SHP77 treated with DMSO at 0.1 percent for 48 hours (cell line): ENCODE measurements around the gene FASTKD2.
A peak's percentile ranks its signal among the peaks of the same experiment; 100 is the strongest.
"Not testable (repeated sequence)": the region's sequence is repeated elsewhere in the genome, so short reads cannot be mapped to it uniquely, and the experiment has no call there.

Experiments
- DNase-seq: peaks from one replicate; lab custom pipeline; 2025; lab: John Stamatoyannopoulos, UW

The FASTKD2 gene

DNA sequence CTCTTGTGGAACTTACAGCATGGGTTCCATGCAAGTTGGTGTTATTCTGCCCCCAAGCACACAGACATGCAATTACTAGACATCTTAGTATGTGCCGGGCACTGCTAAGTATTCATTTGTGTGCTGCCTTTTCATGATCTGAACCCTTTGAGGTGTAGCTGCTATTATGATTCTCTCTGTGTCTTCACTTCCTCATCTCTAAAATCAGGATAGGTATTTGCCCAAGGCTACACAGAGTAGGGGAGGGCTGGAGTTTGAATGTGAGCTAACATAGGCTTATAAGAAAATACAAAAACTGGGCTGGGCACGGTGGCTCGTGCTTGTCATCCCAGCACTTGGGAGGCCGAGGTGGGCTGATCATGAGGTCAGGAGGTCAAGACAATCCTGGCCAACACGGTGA lies 27.2 kb downstream of the FASTKD2 start:
- DNase-seq: no peak

DNA sequence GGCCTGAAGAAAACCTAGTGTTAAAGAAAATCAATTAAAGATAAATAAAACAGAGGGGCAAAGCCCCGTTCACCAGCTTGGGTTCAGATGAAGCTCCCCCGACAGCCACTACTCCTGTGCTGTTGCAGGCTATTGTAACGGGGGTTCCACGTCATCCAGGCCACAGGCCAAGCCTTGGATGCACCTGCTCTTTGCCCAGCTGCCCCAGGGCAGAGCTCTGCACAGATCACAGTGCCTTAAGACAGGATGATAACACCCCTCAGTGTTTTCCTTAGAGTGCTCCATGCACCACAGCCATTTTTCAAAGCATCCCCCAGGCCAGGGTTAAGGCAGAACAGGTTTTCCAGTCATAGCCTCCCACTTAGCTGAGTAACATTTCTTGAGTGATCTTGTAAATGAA lies 32.0 kb downstream of the FASTKD2 start:
- peak; percentile 23 for DNase-seq

DNA sequence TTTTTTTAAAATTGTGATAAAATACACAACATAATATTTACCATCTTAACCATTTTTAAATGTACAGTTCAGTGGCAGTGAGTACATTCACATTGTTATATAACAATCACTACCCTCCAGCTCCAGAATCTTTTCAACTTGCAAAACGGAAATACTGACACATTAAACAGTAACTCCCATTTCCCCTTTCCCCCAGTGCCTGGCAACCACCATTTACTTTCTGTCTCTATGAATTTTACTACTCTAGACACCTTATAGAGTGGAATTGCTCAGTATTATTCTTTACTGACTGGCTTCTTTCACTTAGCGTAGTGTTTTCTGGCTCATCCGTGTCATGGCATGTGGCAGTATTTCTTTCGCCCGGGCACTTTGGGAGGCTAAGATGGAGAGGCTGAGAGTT lies 32.6 kb downstream of the FASTKD2 start:
- DNase-seq: no peak

DNA sequence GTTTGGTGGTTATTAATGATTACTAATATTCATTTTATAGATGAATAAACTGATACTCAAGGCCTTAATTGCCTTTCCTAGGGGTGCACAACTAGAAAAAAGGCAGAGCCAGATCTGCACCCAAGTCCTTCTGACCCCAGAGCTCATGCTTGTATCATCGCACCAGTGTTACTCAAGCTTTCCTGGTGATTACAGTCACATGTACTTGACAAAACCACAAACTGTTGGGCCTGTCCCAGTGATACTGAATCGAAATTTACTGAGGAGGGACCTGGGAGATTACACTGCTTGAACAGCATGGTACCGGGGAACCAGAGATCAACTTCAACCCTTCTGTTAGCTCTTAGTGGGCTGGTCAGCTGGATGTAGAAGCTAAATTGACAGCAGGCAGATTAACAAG lies 33.7 kb downstream of the FASTKD2 start:
- DNase-seq: no peak

DNA sequence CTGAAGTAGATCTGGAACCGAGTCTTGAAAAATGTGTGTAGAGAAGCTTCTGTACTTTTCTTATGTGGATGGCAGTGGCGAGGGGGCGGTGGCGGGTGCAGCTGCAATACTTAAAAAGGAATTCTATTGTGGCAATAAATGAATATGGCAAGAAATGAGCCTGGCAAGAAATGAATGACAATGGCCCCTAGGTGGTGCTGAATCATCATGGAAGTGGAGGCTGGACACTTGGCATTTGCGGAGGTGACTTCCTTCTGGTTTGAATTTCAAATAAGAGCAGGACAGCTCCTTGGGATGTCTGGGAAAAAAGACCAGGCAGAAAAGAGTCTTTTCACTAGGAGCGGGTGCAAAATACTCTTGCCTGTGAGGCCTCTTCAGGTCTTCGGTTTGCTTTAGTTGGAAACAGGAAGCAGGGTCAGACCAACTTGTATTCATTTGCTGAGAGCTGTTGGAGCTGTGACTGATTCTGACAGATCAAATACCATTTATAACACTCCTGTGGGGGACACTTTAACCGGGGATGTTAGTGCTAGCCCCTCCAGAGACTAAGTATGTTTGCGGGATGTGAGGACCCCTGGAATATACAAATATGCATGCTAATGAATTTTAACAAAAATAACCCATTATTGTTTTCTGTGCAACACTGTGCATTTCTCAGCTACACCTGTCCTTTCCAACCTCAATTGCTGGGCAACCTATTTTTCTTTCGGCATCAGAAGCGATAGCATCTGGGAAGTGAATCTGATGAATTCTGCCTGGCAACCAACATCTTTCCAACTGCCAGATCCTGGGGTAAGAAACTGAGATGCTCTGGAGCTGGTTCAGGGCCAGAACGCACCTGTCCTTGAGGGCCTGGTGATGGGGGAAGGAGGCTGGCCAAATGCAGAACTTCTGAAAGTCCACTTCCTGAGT lies 35.4 kb downstream of the FASTKD2 start:
- peak; percentile 52 for DNase-seq

DNA sequence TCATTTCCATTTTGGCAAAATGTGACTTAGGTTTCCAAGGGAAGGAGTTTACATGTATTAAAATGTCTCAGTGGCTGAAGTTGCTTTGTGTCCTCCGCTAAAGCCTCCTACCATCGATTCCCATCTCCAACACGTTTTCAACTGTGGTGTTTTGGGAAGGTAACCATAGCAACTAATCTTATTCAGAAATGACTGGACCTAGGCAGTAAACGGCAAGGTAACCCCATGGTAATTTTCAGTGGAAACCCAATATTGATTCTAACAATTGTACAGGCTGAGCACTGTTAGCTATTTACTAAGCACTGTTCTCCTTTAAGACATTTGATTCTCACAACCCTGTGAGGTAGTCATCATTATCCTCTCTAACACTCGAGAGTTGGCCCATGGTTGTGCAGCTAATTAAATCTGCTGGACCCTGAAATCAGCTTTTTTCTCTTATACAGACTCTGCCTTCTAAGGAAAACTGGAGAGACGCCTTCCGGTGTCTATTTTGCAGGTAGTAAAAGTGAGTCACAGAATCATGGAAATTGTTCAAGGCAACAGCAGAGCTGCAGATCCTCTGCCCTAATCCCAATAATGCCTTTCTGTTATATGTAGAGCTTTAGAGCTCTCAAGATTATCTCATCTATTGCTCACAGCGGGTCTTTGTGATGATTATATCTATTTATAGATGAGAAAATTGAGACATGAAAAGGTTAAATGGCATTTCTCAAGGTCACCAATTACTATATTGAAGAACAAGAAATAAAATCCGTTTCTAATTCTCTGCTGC lies 36.2 kb downstream of the FASTKD2 start:
- no peak for DNase-seq

DNA sequence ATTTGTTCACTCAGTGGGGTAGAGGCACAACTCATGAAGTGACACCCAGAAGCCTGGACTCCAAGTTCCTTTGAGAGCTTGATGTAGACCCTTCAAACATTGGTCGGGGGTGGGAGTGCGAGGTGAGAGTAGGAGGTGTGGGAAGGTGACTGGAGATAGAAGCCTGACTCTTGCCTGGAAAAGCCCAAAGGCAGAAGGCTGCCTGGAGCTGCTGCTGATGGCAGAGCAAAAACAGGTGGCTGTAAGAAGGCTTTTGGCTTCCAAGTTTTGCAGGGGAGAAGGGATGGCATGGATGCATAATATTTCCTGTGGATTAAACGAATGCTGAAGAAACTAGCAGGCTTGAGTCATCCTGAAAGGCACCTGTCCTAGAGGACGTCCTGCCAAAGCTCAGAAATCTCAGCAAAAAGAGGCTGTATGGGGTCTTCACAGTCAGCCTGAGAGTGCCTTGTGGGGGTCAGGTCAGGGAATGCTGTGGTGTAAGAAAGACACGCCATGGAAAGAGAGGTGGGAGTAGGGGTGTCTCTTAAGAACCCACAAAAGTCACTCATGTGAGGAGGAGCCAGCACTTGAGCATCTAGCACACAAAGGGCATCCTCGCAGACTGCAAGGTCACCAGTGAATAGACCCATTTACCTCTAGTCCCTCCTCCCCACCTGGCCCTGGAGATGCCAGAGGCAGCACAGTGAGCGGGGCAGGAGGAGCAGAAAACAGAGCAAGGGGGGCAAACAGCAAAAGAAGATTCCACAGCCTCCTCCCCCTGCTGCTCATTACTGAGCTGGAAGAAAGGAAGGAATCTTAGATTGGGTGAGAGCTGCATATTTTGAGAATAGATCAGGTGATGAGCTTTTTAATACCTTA lies 37.5 kb downstream of the FASTKD2 start:
- no peak for DNase-seq

DNA sequence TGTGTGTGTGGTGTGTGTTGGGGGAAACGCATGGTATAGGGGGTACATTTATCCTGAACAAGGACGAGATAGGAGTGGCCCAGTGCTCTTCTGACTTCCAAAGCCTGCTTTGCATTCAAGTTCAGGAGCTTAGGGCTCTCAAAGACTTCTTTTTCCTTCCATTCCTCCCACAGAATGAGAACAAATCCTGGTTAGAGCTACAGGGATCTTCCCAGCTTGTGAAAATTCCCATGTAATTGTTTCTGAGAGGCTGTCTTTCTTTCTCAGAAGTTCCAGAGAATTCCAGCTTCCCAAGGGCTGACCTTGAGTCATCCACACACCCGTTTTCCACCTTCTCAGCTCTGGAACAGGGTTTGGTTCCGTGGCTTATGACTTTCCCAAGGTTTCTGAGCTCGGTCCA lies 38.9 kb downstream of the FASTKD2 start:
- DNase-seq: no peak

DNA sequence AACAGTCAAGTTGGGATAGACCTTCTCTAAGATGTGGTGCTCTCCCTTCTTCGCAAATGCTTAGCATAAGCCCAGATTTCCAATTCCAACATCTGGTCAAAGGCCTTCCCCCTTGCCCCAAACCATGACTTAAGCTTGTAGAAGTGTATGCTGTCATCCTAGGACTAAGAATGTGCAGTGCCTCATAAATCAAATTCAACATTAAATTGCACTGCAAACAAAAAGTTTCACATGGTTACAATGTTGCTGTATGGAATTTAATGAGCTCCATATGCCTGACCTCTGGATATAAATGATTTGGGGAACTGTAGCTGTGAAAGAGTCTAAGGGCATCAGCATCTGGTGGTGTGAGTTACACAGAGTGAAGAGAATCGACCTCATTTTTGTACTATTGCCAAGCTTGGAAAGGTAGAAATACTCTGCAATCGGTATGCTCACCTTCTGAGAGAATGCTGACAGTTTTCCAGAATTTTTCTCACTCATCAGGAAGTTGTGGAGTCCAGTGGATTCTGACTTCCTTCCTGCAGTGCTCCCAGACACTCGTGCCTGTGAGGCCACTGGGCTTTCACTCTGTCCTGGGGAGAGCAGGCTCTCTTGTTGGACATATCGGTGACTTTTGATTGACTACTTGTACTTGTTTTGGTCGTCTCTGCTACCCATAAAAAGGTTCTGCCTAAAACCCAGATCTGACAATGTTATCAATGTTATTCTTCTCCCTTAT lies 40.6 kb downstream of the FASTKD2 start:
- DNase-seq: no peak

DNA sequence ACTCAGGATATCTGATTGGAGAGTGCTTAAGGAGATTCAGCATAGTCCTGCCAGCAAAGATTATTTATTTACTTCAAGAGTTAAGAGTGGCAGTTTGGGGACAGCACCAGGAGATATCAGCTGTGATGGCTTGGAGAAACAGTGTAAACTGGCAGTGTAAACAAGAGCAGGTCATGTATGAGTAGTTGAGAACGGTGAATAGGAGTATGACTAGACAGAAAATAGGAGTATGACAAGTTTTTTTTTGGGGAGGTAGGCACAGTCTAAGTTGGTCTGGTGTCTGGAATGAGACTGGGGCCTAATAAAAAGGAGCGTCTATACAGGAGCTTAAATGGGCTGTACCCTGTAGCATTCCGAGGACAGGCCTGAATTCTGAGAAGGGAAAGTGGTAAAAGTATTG lies 42.2 kb downstream of the FASTKD2 start:
- not testable (repeated sequence) for DNase-seq

DNA sequence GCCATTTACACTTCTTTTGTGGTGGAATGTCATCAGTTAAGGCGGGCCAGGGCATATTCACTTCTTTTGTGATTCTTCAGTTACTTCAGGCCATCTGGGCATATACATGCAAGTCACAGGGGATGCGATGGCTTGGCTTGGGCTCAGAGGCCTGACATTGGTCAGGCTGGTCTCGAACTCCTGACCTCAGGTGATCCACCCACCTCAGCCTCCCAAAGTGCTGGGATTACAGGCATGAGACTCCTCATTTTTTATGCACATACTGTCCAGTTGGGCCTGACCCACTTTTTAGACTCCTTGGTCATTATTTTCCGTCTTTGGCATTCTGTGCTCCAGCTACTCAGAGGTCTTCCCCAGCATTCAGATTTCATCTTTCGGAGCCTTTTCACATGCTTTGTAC lies 47.1 kb downstream of the FASTKD2 start:
- not testable (repeated sequence) for DNase-seq

DNA sequence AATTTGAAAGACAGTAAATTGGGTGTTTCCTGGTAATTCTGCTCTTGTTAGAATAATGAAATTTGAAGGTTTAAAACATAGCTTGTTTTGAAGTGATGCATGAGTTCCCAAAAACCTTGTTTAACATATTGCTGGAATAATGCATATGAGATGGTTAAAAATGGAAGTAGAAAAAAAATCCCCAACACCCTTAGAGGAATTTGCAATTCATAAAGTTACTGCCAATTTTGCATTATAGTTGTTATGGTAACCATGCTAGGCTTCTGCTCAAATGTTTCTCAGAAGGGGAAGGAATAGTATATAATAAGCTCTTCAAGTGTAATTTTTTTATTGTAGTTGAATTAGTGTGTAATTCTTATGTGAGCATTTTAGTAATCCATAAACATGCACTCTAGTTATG lies 49.1 kb downstream of the FASTKD2 start:
- no peak for DNase-seq

DNA sequence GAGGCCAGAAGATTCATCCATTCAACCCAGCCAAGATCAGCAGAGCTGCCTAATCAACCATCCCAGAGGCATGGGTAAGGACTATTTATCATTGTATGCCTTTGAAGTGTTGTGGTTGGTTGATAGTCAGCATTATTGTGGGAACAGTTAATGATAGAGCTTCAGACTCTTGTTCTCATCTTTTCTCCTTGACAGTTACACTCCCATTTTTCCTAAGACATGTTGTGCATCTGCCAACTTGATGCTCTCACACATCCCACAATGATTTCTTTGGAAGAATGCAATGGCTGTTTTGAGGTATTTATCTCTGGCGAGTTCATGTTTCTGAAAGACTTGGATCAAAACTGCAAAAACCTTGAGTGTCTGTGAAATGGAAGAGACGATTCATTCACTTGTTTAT lies 55.4 kb downstream of the FASTKD2 start:
- no peak for DNase-seq

DNA sequence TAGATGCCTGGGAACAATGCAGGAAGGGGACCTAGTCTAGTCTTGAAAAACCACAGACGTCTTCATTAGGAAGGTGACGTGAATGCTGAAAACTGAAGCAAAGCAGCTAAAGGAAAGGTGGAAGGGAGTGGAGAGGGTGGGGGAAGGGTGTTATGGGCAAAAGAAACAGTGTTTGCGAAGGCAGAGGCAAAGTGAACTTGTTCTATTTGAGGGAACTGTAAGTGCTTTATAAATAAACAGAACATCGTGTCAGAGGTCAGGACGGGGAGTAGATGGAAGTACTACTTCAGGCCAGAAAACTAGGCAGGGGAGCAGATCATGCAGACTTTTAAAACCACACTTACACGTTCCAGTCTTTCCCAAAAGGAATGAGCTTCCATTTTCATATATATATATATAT lies 57.8 kb downstream of the FASTKD2 start:
- DNase-seq: no peak

DNA sequence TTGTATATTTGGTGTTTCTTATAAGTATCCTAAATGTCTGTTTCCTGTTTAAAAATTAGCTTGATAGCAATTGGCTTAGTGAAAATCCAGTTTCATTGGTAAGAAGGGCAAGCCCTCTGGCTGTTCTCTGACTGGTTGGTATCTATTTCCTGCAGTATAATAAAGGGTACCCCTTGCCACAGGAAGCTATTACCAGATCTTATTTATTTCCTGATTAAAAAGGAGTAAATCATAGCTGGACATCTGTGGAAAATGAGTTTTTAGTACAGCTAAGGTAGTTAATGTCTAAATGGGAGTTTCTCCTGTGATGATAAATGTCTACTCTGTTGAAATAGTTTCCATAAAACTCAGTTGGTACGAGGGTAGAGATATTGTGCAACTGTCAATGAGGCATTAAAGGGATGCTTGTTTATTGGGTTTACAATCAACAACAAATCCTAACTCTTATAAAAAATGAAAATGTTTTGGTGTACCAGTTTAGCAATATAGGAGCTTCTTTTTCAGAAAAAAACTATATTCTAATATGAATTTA lies 58.7 kb downstream of the FASTKD2 start:
- no peak for DNase-seq

DNA sequence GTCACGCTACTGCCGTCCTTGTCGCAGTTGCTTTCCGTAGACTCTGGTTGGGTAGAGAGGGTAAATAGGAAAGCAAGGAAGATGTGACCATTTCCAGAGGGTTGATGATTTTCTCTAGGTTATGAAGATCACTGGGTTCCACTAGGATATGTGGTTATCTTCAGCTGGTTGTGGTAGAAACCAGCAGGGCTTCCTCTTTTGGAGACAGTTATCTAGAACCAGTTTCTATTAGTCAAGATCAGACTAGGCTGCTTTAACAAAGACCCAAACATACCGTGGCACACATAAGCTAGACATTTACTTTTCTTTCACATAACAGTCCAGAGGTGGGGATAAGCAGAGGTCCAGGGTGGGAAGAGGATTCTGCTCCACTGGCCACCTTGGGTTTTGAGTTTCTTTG lies 59.6 kb downstream of the FASTKD2 start:
- DNase-seq: no peak

DNA sequence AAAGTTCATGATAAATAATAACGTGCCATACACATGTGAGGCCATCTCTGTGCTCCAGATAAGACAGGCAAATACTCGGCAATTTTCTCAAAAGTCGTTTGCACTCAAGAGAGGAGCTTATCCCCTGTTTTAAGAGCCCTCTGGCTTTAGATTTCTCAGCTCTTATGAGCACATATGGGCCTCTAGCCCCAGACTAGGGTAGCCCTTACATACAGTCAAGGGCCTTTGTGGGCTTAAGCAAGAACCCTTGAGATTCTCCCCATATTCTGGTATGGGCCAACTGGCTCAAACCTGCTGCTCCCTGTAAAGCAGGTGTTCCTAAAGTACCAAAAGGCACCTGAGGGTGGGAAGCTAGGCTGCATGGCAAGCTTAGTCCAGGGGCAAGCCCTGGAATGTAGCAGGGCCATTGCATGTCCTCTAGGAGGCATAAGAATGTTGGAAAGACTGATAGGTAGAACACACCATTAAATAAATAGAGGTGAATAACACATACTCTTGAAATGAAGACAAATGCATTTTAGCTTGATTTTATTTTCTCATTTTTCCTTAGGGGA lies 66.1 kb downstream of the FASTKD2 start:
- DNase-seq: no peak

DNA sequence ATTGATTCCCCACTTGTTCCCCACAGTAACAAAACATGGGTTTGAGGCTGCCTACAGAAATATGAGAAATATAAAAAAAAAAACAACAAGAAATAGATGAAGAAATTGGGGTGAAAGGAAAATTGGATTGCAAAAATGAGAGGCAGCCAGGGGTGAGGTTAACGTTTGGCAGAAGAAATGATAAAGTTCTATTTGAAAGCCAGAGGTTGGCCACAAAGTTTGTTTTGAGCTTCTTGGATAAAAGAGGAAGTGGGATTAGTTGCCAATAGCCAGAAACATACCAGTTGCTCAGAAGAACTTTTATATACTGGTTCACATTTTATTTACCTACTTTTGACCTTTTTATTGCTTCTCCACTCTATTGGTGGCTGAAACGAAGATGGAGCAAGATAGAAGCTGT lies 67.5 kb downstream of the FASTKD2 start:
- no peak for DNase-seq

DNA sequence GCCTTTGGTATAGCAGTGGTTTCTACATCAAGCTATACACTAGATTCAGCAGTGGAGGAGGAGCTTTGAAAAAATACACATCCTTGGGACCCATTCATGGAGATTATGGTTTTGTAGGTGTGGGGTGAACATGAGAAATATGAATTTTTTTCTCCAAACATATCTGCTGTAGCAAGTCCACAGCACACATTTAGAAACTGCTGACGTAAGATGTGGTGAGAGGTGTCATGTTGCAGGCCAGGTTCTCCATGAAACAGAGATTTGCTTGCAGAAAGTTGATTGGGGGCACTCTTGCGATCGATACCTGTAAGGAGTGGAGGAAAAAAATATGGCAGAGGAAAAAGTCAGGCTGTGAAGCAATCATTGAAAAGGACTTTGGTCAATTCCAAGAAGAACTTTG lies 67.9 kb downstream of the FASTKD2 start:
- DNase-seq: no peak

DNA sequence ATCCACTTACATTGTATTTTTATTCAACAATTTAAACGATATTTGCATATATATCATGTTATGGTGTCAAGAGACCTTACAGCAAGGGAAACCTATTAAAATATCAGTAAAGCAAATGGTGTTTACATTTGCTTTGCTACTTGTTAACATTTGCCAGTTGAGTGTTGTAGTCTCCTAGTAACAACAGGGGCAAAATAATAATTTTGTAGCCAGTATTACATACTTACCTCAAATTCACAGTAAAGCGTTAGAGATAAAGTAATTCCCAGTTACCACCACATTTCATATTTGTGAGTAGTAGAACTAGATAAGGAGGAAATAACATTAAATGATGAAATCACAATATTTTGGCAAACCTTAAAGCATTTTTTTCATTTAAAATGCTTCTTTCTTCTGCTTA lies 71.3 kb downstream of the FASTKD2 start:
- no peak for DNase-seq

DNA sequence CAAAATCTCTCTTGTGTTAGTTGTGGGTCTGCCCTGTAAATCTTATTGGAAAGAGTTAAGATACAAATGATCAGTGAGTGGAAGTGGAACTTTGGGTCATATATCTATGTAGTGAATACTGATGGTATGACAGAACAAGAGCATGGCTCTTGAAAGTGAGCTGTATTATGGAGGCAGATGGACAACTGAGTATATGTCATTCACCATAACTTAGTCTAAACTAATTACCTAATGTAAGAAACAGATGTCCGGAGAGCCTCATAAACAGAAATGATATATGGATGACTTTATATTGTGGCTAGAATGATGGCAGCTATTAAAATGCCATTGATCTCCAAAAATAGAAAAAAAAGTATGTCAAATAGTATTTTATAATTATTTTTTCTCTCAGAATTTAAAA lies 72.4 kb downstream of the FASTKD2 start:
- DNase-seq: no peak
